Measurements from ENCODE around the gene CDK14.

GRCh38 chr7:91041141-91041540 is 445.0 kb downstream of the CDK14 start:
- TF ChIP-seq CTCF (IDR thresholded peaks at IDR 0.05; ENCODE audit: low read depth, low read length, missing input control) (no peak), YY1 (IDR thresholded peaks at IDR 0.05) (no peak), RXRA (IDR thresholded peaks at IDR 0.05) (no peak), RAD21 (IDR thresholded peaks at IDR 0.05) (no peak), REST (IDR thresholded peaks at IDR 0.05) (no peak), FOXA1 (IDR thresholded peaks at IDR 0.05) (no peak), SP1 (IDR thresholded peaks at IDR 0.05) (no peak), MAX (IDR thresholded peaks at IDR 0.05) (no peak), TAF1 (conservative IDR thresholded peaks at IDR 0.05) (no peak)
